Gastrocnemius medialis (tissue), 4 donors: ENCODE measurements around the gene KRT82. TPM values are rescaled to one million over a fixed set of nuclear protein-coding genes. Genes with fewer than 3 reads are reported as not detected.
"Not testable (repeated sequence)": the region's sequence is repeated elsewhere in the genome, so short reads cannot be mapped to it uniquely, and the experiment has no call there.

Source experiments
- ATAC-seq, 2 donors: fragments of 150-250 bp; one replicate each; pipeline ENCODE4 v1.9.1; 2016
- DNase-seq, 2 donors: peaks; one replicate each; pipeline ENCODE4 v3.0.0-alpha.2; 2019
- H3K27ac ChIP-seq, 4 donors: fragments of 200-600 bp; sonication (generic); 1 replicate in 1 of 4; 2 replicates in 3 of 4; pipeline ENCODE4 v1.5.1; 2016 to 2018; ENCODE audit warnings: mild to moderate bottlenecking in 2 of 4, moderate library complexity in 1 of 4
- H3K27me3 ChIP-seq, 3 donors: fragments of 200-600 bp; sonication (generic) in 2 of 3; 1 replicate in 1 of 3; 2 replicates in 2 of 3; pipeline versions ENCODE4 v1.5.1 to v1.6.0; 2016 to 2019; ENCODE audit warnings: mild to moderate bottlenecking in 1 of 3, moderate library complexity in 1 of 3
- H3K36me3 ChIP-seq, 2 donors: fragments of 200-600 bp; sonication (generic) in 1 of 2; one replicate each; pipeline ENCODE4 v1.5.1; 2017 to 2018
- H3K4me1 ChIP-seq, 2 donors: fragments of 200-600 bp; sonication (generic) in 1 of 2; one replicate each; pipeline ENCODE4 v1.5.1; 2016 to 2017; ENCODE audit warnings: mild to moderate bottlenecking in 2 of 2
- H3K4me3 ChIP-seq, 4 donors: fragments of 200-600 bp; sonication (generic) in 3 of 4; 1 replicate in 1 of 4; 2 replicates in 3 of 4; pipeline ENCODE4 v1.5.1; 2016 to 2019; ENCODE audit warnings: mild to moderate bottlenecking in 2 of 4
- H3K9me3 ChIP-seq, 3 donors: fragments of 200-600 bp; sonication (generic) in 2 of 3; 1 replicate in 1 of 3; 2 replicates in 2 of 3; pipeline ENCODE4 v1.5.1; 2016 to 2019
- POLR2A ChIP-seq, 2 donors: fragments of 450-650 bp; IDR thresholded peaks; one replicate each; pipeline ENCODE4 v1.6.1; 2017; ENCODE audit warnings: antibody characterized with exemption in 2 of 2, mild to moderate bottlenecking in 2 of 2, moderate library complexity in 2 of 2
- in situ Hi-C, 4 donors: fragments of 200-750 bp; cut with MboI; loops; one replicate each; pipeline versions ENCODE4 v1.15.0 to v1.8.0; 2017; ENCODE audit warnings: low sequenced_read_pairs in 4 of 4
- intact Hi-C: fragments of 100-400 bp; cut with DNase I; formaldehyde crosslinking; loops from one replicate; pipeline ENCODE4 v1.15.1; 2023; ENCODE audit warnings: low total_unique reads
- total RNA-seq, 4 donors: library from RNA; depleted of rRNA; stranded (reverse); fragments of >200 nt; gene quantifications; one replicate each; pipeline versions ENCODE4 v1.1.0 to v1.2.3, GENCODE V29; 2016
- TF ChIP-seq, protein P1 (sequence below), 5 experiments: fragments of 450-650 bp in 3 of 5; fragments of 200-600 bp in 2 of 5; sonication (generic) in 2 of 5; IDR thresholded peaks in 4 of 5; conservative IDR thresholded peaks in 1 of 5; 1 replicate in 4 of 5; 2 replicates in 1 of 5; pipeline ENCODE4 v1.5.1; 2016 to 2019; ENCODE audit warnings: antibody characterized with exemption in 5 of 5, mild to moderate bottlenecking in 3 of 5, moderate library complexity in 3 of 5

Gene KRT82
- total RNA-seq, 4 donors from 2014 or later, result not detected

DNA sequence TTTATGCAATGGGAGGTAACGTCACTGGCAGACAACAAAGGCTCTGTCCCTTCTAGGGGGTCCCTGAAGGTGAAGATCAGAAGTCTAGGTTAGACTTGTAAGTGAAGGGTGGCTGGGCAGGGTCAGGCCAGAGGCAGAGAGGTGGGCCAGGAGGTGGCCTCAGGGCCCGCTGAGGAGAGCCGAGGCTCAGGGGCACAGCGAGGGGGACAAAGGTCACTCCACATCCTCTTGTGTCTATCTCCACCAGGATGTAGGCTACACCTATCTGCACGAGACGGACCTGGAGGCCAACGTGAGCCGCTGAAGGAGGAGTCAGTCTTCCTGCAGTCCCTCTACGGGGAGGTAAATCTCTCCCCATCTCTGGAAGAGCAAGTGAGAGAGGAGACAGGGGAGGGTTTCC lies 59.1 kb downstream of the KRT82 start:
- H3K27me3 ChIP-seq, result no peaks in the 10 kb centered on the region
- no peak overlapping the region for H3K4me3 ChIP-seq
- H3K27ac ChIP-seq, result no peak overlapping the region
- H3K36me3 ChIP-seq, result no peaks in the 10 kb centered on the region
- in situ Hi-C loops (no loop called here), intact Hi-C loops (no loop called here)
- TF ChIP-seq POLR2A (IDR thresholded peaks at IDR 0.05), result no peak
- TF ChIP-seq, protein P1, sequence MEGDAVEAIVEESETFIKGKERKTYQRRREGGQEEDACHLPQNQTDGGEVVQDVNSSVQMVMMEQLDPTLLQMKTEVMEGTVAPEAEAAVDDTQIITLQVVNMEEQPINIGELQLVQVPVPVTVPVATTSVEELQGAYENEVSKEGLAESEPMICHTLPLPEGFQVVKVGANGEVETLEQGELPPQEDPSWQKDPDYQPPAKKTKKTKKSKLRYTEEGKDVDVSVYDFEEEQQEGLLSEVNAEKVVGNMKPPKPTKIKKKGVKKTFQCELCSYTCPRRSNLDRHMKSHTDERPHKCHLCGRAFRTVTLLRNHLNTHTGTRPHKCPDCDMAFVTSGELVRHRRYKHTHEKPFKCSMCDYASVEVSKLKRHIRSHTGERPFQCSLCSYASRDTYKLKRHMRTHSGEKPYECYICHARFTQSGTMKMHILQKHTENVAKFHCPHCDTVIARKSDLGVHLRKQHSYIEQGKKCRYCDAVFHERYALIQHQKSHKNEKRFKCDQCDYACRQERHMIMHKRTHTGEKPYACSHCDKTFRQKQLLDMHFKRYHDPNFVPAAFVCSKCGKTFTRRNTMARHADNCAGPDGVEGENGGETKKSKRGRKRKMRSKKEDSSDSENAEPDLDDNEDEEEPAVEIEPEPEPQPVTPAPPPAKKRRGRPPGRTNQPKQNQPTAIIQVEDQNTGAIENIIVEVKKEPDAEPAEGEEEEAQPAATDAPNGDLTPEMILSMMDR (IDR thresholded peaks at IDR 0.05 in 4 of 5, conservative IDR thresholded peaks at IDR 0.05 in 1 of 5), result no peak
- DNase-seq (no peak), ATAC-seq (no peak)
- no peaks in the 10 kb centered on the region for H3K4me1 ChIP-seq
- H3K9me3 ChIP-seq, result no peaks in the 10 kb centered on the region

DNA sequence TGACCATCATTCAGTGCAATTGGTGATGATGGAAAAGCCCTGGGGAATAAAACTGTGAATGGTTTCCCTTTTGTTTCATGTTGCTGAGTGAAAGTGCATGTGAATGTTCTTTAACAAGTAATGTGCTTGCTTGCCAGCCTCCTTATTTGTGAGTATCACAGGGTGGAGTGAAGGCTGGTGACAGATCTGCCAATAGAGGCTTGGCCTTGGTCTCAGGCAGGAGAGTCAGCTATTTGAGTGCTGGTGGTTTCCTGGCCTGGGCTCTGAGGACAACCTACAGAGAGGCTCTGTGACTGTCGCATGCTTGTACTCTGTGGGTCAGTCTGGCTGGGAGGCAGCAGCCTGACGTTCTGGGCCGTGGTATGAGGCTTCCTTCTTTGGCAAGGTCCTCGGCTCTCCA lies 59.5 kb downstream of the KRT82 start:
- no peak for DNase-seq

DNA sequence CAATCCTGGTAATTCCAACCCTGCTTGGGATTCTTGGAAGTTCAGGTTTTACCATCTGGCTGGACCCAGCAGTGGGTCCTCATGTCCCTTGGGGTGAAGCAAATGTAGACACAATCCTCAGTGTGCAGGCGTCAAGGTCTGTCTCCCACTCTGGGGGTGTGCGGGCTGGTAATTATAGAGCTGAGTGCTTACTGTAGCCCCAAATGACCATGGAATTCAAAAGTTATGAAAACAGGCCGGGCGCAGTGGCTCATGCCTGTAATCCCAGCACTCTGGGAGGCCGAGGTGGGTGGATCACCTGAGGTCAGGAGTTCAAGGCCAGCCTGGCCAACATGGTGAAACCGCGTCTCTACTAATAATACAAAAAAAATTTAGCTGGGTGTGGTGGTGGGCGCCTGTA lies 61.1 kb downstream of the KRT82 start:
- H3K27ac ChIP-seq, H3K9me3 ChIP-seq, intact Hi-C loops, H3K4me3 ChIP-seq, in situ Hi-C loops, H3K36me3 ChIP-seq, H3K4me1 ChIP-seq, H3K27me3 ChIP-seq, ATAC-seq: not testable (repeated sequence)
- peak in 1 of 2 donors; percentile 1 for DNase-seq

More for the DNA sequence above, 59.5 kb downstream of the KRT82 start:
- no peak for TF ChIP-seq POLR2A (IDR thresholded peaks at IDR 0.05)
- TF ChIP-seq, protein P1 (IDR thresholded peaks at IDR 0.05 in 4 of 5, conservative IDR thresholded peaks at IDR 0.05 in 1 of 5), result no peak
- intact Hi-C loops (no loop called here), in situ Hi-C loops (no loop called here)
- H3K27me3 ChIP-seq, result no peaks in the 10 kb centered on the region
- H3K4me3 ChIP-seq, result no peak overlapping the region
- H3K27ac ChIP-seq, result no peak overlapping the region
- ATAC-seq, result no peak
- H3K4me1 ChIP-seq, result no peaks in the 10 kb centered on the region
- no peaks in the 10 kb centered on the region for H3K36me3 ChIP-seq
- H3K9me3 ChIP-seq, result no peaks in the 10 kb centered on the region

DNA sequence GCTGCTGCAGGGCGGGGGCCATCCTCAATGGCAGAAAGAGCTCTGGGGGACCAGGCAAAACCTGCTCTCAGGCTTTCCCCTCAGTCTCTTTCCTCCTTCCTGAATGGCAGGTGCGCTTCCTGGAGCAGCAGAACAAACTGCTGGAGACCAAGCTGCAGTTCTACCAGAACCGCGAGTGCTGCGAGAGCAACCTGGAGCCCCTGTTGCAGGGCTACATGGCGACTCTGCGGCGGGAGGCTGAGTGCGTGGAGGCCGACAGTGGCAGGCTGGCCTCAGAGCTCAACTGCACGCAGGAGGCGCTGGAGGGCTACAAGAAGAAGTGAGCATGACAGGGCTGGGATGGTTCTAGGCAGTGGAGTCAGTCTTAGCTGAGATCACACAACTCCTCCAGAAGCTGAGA lies 62.0 kb downstream of the KRT82 start:
- Histone ChIP-seq H3K4me3 (no peak overlapping the region), H3K36me3 (no peaks in the 10 kb centered on the region), H3K27ac (no peak overlapping the region), H3K27me3 (no peaks in the 10 kb centered on the region), H3K9me3 (no peaks in the 10 kb centered on the region), H3K4me1 (no peaks in the 10 kb centered on the region)
- DNase-seq (no peak), ATAC-seq (no peak)
- in situ Hi-C loops (no loop called here), intact Hi-C loops (no loop called here)
- no peak for TF ChIP-seq POLR2A (IDR thresholded peaks at IDR 0.05)
- TF ChIP-seq, protein P1 (IDR thresholded peaks at IDR 0.05 in 4 of 5, conservative IDR thresholded peaks at IDR 0.05 in 1 of 5), result no peak

Other genes starting within 250 kb of the KRT82 start
- gene KRT80, start 214.3 kb downstream of the KRT82 start, total RNA-seq, result under 1 TPM in 2 of 4 donors, not detected in 2; 0.13 to 0.26 TPM
- 1 to 10 TPM in 3 of 4 donors, under 1 TPM in 1; 0.39 to 4.4 (median 1.2) TPM for gene KRT7, start 173.1 kb downstream of the KRT82 start, total RNA-seq
- under 1 TPM in 1 of 4 donors, not detected in 3; 0.24 TPM for gene KRT86, start 131.7 kb downstream of the KRT82 start, total RNA-seq
- gene KRT81, start 114.8 kb downstream of the KRT82 start, total RNA-seq, result not detected
- gene KRT83, start 84.9 kb downstream of the KRT82 start, total RNA-seq, result under 1 TPM in 1 of 4 donors, not detected in 3; 0.13 TPM
- gene KRT85, start 38.9 kb downstream of the KRT82 start, total RNA-seq, result not detected
- gene KRT84, start 20.7 kb downstream of the KRT82 start, total RNA-seq, result not detected
- not detected for gene KRT75, start 28.0 kb upstream of the KRT82 start, total RNA-seq
- gene KRT6B, start 45.8 kb upstream of the KRT82 start, total RNA-seq, result not detected
- not detected for gene KRT6C, start 67.5 kb upstream of the KRT82 start, total RNA-seq
- not detected for gene KRT6A, start 86.9 kb upstream of the KRT82 start, total RNA-seq
- not detected for gene KRT5, start 114.1 kb upstream of the KRT82 start, total RNA-seq
- gene KRT71, start 146.8 kb upstream of the KRT82 start, total RNA-seq, result not detected
- not detected for gene KRT74, start 167.5 kb upstream of the KRT82 start, total RNA-seq
- not detected for gene KRT72, start 195.1 kb upstream of the KRT82 start, total RNA-seq
- gene KRT73, start 212.2 kb upstream of the KRT82 start, total RNA-seq, result not detected
- gene KRT2, start 245.9 kb upstream of the KRT82 start, total RNA-seq, result not detected